ENCODE results near the gene THAP7.

THAP7 gene

DNA sequence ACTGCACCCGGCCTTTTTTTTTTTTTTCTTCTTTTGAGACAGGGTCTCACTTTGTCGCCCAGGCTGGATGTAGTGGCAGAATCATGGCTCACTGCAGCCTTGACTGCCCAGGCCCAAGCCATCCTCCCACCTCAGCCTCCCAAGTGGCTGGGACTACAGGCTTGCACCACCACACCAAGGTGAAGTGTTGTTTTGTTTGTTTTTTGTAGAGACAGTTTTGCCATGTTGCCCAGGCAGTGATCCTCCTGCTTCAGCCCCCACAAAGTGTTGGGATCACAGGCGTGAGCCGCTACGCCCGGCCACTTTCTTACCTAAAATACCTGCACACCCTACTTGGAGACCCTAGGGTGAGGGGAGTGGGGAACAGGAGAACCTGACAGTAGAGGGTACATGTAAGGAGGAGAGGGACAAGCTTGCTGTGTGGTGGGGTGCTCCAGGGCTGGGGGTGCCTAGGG, 39.4 kb downstream of the THAP7 start:
- no peak for DNase-seq

DNA sequence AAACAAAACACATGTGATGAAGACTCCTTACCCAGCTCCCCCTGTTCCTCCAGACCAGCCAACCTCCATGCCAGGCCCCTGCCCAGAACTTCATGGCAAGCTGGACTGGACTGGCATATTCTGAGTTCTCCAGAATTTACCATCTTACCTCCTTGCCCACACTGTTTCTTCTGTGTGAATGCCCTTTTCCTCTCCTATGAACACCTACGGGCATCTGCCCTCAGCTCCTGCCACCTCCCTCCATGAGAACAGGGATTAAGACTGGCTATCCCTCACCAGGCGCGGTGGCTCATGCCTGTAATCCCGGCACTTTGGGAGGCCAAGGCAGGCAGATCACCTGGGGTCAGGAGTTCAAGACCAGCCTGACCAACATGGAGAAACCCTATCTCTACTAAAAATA, 41.3 kb downstream of the THAP7 start:
- no peak for DNase-seq

DNA sequence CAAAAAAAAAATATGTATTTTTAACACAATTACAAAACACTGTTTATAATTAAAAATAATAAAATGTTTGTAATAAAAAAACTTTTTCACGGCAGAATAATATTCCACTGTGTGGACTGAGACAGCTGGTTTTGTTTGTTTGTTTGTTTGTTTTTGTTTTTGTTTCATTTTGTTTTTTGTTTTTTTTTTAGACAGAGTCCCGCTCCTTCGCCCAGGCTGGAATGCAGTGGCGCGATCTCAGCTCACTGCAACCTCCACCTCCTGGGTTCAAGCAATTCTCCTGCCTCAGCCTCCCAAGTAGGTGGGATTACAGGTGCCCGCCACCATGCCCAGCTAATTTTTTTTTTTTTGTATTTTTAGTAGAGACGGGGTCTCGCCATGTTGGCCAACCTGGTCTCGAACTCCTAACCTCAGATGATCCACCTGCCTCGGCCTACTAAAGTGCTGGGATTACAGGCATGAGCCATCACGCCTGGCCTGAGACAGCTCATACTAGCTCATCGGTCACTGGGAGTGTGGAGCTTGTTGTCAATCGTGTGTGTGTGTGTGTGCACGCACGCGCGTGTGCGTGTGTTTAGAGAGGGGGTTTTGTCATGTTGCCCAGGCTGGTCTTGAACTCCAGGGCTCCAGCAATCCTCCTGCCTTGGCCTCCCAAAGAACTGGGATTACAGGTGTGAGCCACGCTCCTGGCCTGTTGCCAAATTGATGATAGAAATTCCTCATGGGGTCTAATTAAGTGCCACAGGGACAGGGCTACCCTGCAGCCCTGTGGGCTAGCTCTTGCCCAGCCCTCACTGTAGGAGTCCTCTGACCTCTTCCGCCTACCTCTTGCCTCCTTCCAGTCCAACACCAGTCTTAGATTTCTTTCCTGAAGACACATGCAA, 42.1 kb downstream of the THAP7 start:
- no peak for DNase-seq

DNA sequence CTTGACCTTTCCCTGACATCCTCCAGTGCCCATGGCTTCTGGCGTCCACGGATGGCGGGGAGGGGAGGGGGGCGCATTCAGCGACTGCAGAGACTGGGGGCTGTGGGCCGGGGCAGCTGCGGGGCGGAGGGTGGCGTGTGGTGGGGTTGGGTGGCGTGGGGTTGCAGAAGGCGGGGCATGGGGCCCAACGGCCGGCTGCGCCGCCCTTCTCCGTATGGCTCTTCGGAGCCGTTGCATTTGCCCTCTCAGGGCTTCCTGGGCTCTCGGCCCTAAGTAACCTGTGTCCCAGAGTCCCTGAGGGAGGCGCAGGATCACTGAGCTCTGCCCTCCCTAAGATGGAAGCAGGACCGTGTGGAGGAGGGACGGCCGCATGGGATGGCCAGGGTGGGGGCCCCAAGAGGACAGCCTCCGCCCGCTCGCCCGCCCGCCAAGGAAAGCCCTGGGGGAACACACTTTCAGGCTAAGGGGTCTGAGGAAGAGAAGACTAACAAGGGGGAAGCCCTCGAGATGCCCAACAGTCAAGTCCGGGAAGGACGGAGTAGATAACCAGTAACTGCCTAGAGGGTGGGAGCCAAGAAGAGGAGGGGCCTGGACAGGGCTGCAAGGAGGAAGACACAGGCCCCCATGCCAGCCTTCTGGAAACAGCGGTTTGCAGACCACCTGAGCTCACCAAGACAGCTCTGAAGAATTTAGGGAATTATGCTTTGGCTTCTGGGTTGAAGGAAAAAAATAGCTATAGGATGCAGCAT, 44.1 kb downstream of the THAP7 start:
- no peak for DNase-seq

DNA sequence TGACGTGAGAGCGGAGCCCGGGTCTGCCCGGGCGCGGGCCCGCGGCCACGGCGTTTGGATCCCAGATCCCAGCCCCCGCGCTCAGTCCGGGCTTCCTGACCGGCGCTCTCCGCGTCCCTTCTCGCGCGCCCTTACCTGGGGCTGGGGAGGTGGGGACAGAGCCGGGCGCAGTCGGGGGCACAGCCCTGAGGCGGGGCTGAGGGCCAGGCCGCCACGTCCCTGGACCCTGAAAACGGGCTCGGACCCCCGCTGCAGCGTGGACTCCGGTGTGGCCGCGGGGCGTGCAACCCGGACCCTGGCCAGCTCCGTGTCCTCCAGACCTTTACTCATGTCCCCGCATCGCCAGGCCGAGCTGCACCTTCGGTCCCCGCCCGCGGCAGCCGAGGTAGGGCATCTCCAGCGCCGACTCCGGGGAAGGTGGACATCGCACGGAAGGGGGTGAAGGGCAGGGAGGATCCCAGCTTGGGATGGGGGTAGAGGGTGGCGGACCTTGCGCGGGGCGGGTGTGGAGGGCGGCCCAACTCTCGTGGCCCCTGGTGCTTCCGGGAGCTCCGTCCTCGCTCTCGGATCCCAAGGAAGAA, 44.7 kb downstream of the THAP7 start:
- DNase-seq = no peak

DNA sequence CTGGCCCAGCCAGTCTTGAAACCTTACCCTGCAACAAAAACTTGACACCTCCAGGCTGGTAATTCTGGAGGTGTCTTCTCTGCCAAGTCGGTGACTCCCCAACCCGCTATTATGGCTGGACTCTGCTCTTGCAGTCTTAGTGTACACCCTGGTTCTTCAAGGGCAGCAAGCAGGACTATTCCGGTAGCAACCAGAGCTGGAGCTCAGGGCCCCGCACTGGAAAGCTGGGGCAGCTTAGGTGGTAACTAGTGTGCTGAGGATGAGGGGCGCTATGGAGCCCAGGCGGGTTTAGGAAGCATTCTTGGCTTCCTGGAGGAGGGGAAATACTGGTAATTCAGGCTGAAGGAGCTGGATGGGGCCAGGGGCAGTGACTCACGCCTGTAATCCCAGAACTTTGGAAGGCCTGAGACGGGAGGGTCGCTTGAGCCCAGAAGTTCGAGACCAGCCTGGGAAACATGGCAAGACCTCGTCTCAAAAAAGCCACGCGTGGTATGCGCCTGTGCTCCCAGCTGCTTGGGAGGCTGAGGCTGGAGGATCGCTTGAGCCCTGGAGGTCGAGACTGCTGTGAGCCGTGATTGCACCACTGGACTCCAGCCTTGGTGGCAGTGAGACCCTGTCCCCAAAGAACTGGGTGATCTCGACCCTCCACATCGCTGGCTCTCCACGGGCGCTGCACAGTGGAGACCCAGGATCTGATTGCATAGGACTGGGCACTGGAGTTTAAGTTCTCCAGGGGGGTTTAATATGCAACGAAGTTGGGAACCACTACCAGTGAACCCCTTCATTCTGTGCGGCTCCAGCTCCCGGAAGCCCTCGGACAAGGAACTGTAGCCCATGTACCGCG, 45.4 kb downstream of the THAP7 start:
- DNase-seq = no peak

DNA sequence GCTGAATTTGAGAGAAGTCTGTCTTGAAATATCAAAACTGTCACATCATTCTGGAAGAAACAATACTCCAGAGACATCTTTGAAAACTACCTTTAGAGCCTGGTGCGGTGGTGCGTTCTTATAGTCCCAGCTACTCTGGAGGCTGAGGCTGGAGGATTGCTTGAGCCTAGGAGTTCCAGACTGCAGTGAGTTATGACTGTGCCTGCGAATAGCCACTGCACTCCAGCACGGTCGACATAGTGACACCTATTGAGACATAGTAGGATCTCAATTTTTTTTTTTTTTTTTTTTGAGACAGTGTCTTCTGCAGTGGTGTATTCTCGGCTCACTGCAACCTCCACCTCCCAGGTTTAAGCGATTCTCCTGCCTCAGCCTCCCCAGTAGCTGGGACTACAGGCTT, 46.4 kb downstream of the THAP7 start:
- DNase-seq = no peak

DNA sequence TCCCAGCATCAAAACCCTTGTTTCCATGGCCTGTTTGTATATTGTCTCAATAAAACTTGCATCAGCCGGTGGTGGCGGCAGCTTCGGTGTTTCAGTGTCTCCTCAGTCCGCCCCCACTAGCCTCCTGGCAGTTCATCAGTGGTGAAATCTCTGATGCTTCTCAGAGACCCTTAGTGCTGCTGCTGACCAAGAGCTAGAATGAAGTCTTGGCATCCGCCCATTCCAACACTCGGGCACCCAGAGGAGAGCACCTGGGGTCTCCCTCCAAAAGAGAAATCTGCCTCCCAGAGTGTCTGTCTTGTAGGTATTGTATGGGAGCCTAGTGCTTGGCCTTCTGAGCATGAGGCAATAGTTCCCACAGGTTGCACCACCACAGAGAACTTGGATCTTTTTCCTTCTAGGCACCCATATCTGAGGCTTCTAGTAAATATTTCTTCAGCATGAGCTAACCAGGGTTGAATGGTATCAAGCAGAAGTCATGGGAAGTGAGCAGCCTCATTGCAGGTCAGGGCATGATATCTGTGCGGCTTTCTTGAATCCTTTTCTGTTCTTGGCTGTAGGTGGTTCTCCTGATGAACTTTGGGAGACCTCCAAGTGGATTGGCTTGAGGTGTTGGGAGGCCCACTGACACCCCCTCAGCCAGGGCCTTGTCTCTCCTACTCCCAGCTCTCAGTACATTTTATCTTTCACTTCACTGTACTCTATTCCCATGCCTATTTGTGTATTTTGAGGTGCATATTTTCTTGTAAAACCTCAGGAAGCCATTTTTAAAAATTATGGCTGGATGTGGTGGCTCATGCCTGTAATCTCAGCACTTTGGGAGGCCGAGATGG, 48.0 kb downstream of the THAP7 start:
- no peak for DNase-seq

DNA sequence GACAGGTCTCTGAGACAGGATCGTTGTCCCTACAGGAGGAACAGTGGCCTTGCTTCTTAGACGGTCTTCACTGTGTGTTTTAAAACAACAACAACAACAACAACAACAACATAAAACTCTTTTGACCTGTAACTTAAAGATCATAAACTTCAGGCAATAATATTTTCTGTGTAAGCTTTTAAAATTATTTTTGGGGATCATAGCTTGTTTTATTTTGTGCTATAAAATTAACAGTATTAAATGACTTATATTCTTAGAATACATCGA, 48.6 kb downstream of the THAP7 start:
- DNase-seq = no peak

DNA sequence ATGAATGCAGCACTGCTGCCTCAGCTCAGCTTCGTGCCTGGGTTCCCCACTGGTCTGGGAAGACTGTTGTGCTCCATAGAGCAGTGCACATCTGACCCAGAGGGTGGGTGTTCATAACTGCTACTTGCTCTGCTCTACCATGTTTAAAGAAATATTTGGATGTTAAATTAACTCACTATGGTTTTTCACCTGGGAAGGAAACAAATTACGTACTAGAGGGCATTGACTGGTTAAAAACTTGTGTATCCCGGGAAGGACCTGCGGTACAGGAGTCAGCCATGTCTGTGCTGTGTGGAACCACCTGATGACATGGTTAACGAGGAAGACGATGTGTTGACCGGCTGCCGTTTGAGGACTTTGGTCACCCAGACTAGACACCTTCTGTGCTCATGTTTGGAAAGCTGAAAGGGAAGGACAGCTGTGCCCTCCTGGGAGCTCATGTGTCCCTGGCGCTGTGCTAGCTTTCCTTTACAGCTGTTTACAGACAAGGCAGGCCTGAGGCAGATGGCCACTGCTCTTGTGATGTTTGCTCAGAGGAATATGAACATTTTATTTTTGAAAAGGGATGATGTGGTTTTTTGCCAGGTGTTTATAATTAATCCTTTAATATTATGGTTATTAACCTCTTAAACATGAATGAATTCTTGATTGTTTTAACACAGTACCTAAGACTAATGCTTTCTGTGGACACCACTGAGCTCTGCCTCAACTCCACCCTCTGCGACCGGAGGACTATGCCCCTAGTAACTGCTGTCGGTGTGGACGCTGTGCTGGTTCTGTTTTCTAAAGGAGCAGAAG, 49.2 kb downstream of the THAP7 start:
- DNase-seq = no peak

DNA sequence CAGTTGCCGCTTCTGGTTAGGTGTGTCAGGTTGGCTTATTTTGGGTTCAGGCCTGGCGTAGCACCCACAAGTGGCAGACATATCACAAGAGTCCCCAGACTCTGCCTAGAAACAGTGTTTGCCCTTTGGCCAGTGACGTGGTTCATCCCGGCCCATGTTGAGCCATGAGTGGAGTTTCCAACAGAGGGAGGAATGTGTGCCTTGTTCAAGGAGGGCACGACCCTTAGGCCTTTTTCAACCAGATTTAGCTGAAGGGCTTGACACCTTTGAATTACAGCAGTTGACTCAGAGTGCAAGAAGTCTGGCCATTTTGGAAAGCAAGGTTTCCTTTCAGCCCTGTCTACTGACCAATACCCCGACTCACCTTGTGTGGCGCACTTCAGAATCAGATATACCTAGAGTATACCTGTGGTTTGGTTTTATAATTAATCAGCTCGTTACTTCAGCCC, 50.0 kb downstream of the THAP7 start:
- no peak for DNase-seq

DNA sequence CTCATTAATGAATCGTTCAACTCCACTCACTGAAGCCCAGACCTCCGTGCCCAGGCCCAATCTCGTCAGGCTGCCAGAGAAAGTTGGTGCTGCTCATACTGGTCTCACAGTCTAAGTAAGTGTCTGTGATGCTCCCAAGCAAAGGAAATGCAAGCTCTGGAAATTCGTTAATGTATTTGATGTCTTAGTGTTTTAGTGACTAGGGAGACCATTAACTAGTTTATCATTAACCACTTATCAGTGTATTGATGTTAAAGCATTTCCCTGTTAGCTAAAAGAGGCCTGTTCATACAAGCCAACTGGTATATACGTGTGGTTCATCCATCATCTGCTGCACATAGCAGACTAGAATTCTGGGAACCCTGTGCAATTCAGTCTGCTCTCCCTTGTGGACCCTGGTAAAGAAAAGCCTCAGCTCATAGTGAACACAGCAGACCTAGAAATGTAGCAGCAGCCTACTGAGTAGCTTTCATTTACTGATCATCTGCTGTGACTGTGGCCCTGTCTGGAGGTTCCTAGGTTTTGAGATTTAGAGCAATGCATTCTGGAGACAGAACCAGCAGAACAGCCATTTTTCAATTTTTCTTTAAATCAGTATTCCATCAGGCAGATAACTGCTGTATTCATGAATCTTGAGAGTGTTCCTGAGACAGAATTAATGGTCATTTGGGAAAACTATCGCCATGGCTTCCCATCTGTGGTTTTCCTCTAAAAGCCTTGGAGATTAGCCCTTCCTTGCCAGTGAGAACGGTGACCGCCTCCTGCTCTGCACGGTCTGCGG, 50.6 kb downstream of the THAP7 start:
- no peak for DNase-seq

DNA sequence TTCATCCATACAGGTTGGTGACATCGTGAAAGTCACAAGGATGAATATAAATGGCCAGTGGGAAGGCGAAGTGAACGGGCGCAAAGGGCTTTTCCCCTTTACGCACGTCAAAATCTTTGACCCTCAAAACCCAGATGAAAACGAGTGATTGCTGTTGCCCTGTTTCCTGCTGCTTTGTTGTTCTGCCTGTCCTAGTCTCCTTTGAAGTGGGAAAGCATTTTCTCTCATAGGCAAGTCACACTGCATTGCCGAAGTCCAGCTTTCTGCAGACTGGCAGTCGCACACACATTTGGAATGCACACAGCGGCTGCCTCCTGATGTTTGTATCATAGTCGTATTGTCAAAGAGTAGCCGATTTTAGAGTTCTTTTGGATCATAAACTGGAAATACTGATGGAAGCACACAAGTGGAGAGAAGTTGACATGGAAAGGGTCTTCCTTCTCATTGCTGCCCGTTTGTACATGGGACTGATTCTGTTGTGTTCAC, 52.2 kb downstream of the THAP7 start:
- no peak for DNase-seq

Data from CD4-positive, alpha-beta T cell treated with Interleukin-10 for 1 hour (primary cell).